Endothelial cell of umbilical vein (primary cell): Measurements from ENCODE around the gene AGAP2. TPM values are rescaled to one million over a fixed set of nuclear protein-coding genes. Genes with fewer than 3 reads are reported as not detected.

Experiments used
- BruUV-seq: library from RNA; stranded (reverse); fragments of 400-500 nt; replicated peaks from 2 replicates; lab custom pipeline; 2021; lab: Mats Ljungman, UMichigan
- CTCF ChIA-PET: fragments of 300-600, 350-600 bp; sonication (Branson Sonifier 250); formaldehyde crosslinking; loops from one replicate; lab custom pipeline; 2021; ENCODE audit warnings: antibody characterized with exemption, inconsistent platforms; lab: Charles Lee
- POLR2A ChIA-PET: fragments of 300-600, 350-600 bp; sonication (Branson Sonifier 250); formaldehyde crosslinking; loops from one replicate; lab custom pipeline; 2021; ENCODE audit warnings: antibody characterized with exemption, inconsistent platforms; lab: Charles Lee
- DNase-seq: peaks from one replicate; pipeline ENCODE4 v3.0.0-alpha.2; 2011; ENCODE audit warnings: low read depth, low spot score
- FAIRE-seq: peaks from 2 replicates; lab custom pipeline; 2011; peaks lifted over from hg19 to GRCh38; lab: Jason Lieb, UNC
- H2AFZ ChIP-seq: 2 replicates; pipeline ENCODE4 v1.6.0; 2012; ENCODE audit warnings: low read depth, low read length, control low read depth, inconsistent platforms
- H3K27ac ChIP-seq: 2 replicates; pipeline ENCODE4 v1.5.1; 2011; ENCODE audit warnings: low read depth, mild to moderate bottlenecking, control low read depth, low read length, moderate library complexity; ENCODE audit not compliant: insufficient read depth
- H3K27me3 ChIP-seq, 2 experiments: 2 replicates each; pipeline versions ENCODE4 v1.6.0 to v1.6.1; 2011; ENCODE audit warnings: low read length in 2 of 2, mixed read lengths in 1 of 2; ENCODE audit not compliant: control insufficient read depth in 2 of 2, insufficient read depth in 2 of 2
- H3K36me3 ChIP-seq, 2 experiments: 2 replicates in 1 of 2; 3 replicates in 1 of 2; pipeline ENCODE4 v1.5.1; 2011; ENCODE audit warnings: low read length in 2 of 2, mild to moderate bottlenecking in 1 of 2, moderate library complexity in 1 of 2; ENCODE audit not compliant: control insufficient read depth in 2 of 2, insufficient read depth in 2 of 2; ENCODE audit errors: extremely low read depth in 1 of 2
- H3K4me1 ChIP-seq: 3 replicates; pipeline ENCODE4 v1.5.1; 2011; ENCODE audit warnings: mild to moderate bottlenecking, low read length; ENCODE audit not compliant: control insufficient read depth, insufficient read depth; ENCODE audit errors: extremely low read depth
- H3K4me2 ChIP-seq: 2 replicates; pipeline ENCODE4 v1.6.1; 2011; ENCODE audit warnings: low read length, control low read depth, mixed read lengths; ENCODE audit not compliant: insufficient read depth
- H3K4me3 ChIP-seq, 3 experiments: fragments of 200-600 bp in 1 of 3; sonication (generic), shearing (Covaris generic) in 1 of 3; replicated peaks in 1 of 3; 2 replicates each; pipeline ENCODE4 v1.5.1; 2011 to 2016; ENCODE audit warnings: control low read depth in 3 of 3, low read length in 3 of 3, mild to moderate bottlenecking in 2 of 3, inconsistent platforms in 1 of 3, low read depth in 1 of 3, moderate library complexity in 1 of 3; ENCODE audit not compliant: insufficient read depth in 1 of 3
- H3K79me2 ChIP-seq: 2 replicates; pipeline ENCODE4 v1.6.0; 2012; ENCODE audit warnings: low read length, inconsistent platforms; ENCODE audit not compliant: control insufficient read depth, insufficient read depth
- H3K9ac ChIP-seq: replicated peaks from 2 replicates; pipeline ENCODE3; 2011; ENCODE audit warnings: low read length, control low read depth; ENCODE audit not compliant: insufficient read depth; ENCODE audit errors: extremely low read depth
- H3K9me1 ChIP-seq: replicated peaks from 3 replicates; pipeline ENCODE4 v1.6.0; 2011; ENCODE audit warnings: mild to moderate bottlenecking, low read length; ENCODE audit not compliant: control insufficient read depth, insufficient read depth; ENCODE audit errors: extremely low read depth
- H3K9me3 ChIP-seq: replicated peaks from 2 replicates; pipeline ENCODE4 v1.5.1; 2012; ENCODE audit warnings: low read length, inconsistent platforms; ENCODE audit not compliant: control insufficient read depth, insufficient read depth
- H4K20me1 ChIP-seq: replicated peaks from 2 replicates; pipeline ENCODE3; 2011; ENCODE audit warnings: mild to moderate bottlenecking, low read length; ENCODE audit not compliant: control insufficient read depth, insufficient read depth; ENCODE audit errors: extremely low read depth
- EZH2 ChIP-seq: IDR thresholded peaks from 2 replicates; pipeline ENCODE4 v1.6.1; 2012; ENCODE audit warnings: borderline replicate concordance, low read depth, mild to moderate bottlenecking, moderate library complexity, low read length, inconsistent platforms; ENCODE audit not compliant: severe bottlenecking
- FOS ChIP-seq: IDR thresholded peaks from 2 replicates; pipeline ENCODE4 v1.6.1; 2011; ENCODE audit warnings: mild to moderate bottlenecking, low read length, moderate library complexity, borderline replicate concordance; ENCODE audit not compliant: insufficient read depth
- GATA2 ChIP-seq: IDR thresholded peaks from 2 replicates; pipeline ENCODE4 v1.7.0; 2011; ENCODE audit warnings: low read depth, mild to moderate bottlenecking, moderate library complexity, mixed read lengths, low read length; ENCODE audit not compliant: insufficient read length, insufficient read depth
- JUN ChIP-seq: IDR thresholded peaks from 2 replicates; pipeline ENCODE4 v1.6.1; 2011; ENCODE audit warnings: borderline replicate concordance, low read depth; ENCODE audit not compliant: insufficient read length, insufficient read depth
- MAX ChIP-seq: IDR thresholded peaks from 2 replicates; pipeline ENCODE4 v1.6.1; 2011; ENCODE audit not compliant: insufficient read depth, insufficient read length
- MYC ChIP-seq: IDR thresholded peaks from one replicate; pipeline ENCODE4 v1.6.1; 2011; ENCODE audit warnings: mild to moderate bottlenecking, low read depth, low read length
- POLR2A ChIP-seq: IDR thresholded peaks from 2 replicates; pipeline ENCODE4 v1.6.1; 2012; ENCODE audit warnings: low read depth, mild to moderate bottlenecking, control low read depth, low read length
- POLR2AphosphoS5 ChIP-seq: IDR thresholded peaks from 2 replicates; pipeline ENCODE4 v1.6.1; 2012; ENCODE audit warnings: low read depth, mild to moderate bottlenecking, control low read depth, low read length, moderate library complexity; ENCODE audit not compliant: insufficient read depth
- dilution Hi-C: fragments of 300-500 bp; cut with MboI; formaldehyde crosslinking; loops from one replicate; pipeline ENCODE4 v1.15.0; 2019; ENCODE audit warnings: low sequenced_read_pairs; ENCODE audit not compliant: extremely low pct_ligation_motif_present
- intact Hi-C: fragments of 100-400 bp; cut with micrococcal nuclease; formaldehyde crosslinking; loops from one replicate; pipeline ENCODE4 v1.10.0; 2022
- polyA plus RNA-seq, 4 experiments: library from polyadenylated mRNA; depleted of rRNA in 3 of 4; stranded (reverse) in 3 of 4; unstranded in 1 of 4; fragments of >200 nt; gene quantifications; 2 replicates each; pipeline versions ENCODE4 v1.2.1 to v1.2.3, GENCODE V29; 2011 to 2012; ENCODE audit warnings: missing spikeins in 1 of 4
- total RNA-seq: library from RNA; stranded (reverse); gene quantifications from 2 replicates; pipeline ENCODE4 v1.2.3, GENCODE V29; 2021
- TF ChIP-seq, protein P1 (sequence below), 2 donors: IDR thresholded peaks; 1 replicate in 1 of 2; 2 replicates in 1 of 2; pipeline ENCODE4 v1.5.1; 2011; ENCODE audit warnings: low read length in 2 of 2, mild to moderate bottlenecking in 2 of 2, moderate library complexity in 2 of 2, control low read depth in 1 of 2, inconsistent platforms in 1 of 2, low read depth in 1 of 2; ENCODE audit not compliant: insufficient read depth in 1 of 2; ENCODE audit errors: extremely low read depth in 1 of 2

Gene AGAP2
- total and polyA plus RNA-seq, 2 donors (not counting 3 experiments of a cell fraction or from before 2014, with no cell fraction given), result 0.04 to 0.24 TPM

- no TSS peak for BruUV-seq
- DNase-seq, result no peak
- CTCF ChIA-PET, result interaction anchor here (1.3 kb wide), 1 partner anchor 10 kb away, joined by 5 read pairs; no protein-coding TSS in a partner anchor
Measured at GRCh38 chr12:57716305-57716704, 22.2 kb downstream of the AGAP2 start.

GRCh38 chr12:57715786-57716185 lies 22.8 kb downstream of the AGAP2 start:
- H3K4me1 ChIP-seq, result no peaks in the 10 kb centered on the region
- H3K9me3 ChIP-seq, result no peaks in the 10 kb centered on the region
- no peaks in the 10 kb centered on the region for H3K27me3 ChIP-seq
- ChIA-PET POLR2A (no interaction called here), CTCF (interaction anchor here (1.3 kb wide), 1 partner anchor 10 kb away, joined by 5 read pairs; no protein-coding TSS in a partner anchor)
- H4K20me1 ChIP-seq, result no peaks in the 10 kb centered on the region
- H2AFZ ChIP-seq, result no peak overlapping the region
- BruUV-seq, result no TSS peak
- no peak for DNase-seq
- no peaks in the 10 kb centered on the region for H3K79me2 ChIP-seq
- H3K4me2 ChIP-seq, result no peak overlapping the region
- intact Hi-C loops (no loop called here), dilution Hi-C loops (no loop called here)
- no peak for FAIRE-seq
- no peak overlapping the region for H3K27ac ChIP-seq
- no peak for TF ChIP-seq FOS
- no peak for TF ChIP-seq MAX
- TF ChIP-seq MYC, result no peak
- no peak for TF ChIP-seq EZH2
- TF ChIP-seq JUN, result no peak
- TF ChIP-seq, protein P1, sequence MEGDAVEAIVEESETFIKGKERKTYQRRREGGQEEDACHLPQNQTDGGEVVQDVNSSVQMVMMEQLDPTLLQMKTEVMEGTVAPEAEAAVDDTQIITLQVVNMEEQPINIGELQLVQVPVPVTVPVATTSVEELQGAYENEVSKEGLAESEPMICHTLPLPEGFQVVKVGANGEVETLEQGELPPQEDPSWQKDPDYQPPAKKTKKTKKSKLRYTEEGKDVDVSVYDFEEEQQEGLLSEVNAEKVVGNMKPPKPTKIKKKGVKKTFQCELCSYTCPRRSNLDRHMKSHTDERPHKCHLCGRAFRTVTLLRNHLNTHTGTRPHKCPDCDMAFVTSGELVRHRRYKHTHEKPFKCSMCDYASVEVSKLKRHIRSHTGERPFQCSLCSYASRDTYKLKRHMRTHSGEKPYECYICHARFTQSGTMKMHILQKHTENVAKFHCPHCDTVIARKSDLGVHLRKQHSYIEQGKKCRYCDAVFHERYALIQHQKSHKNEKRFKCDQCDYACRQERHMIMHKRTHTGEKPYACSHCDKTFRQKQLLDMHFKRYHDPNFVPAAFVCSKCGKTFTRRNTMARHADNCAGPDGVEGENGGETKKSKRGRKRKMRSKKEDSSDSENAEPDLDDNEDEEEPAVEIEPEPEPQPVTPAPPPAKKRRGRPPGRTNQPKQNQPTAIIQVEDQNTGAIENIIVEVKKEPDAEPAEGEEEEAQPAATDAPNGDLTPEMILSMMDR (IDR thresholded peaks at IDR 0.05; ENCODE audit: extremely low read depth in 1 of 2, insufficient read depth in 1 of 2, low read depth in 1 of 2, low read length in 2 of 2), result no peak
- TF ChIP-seq GATA2, result no peak
- TF ChIP-seq POLR2A, result no peak
- TF ChIP-seq POLR2AphosphoS5, result no peak
- H3K9ac ChIP-seq, result no peak overlapping the region
- H3K4me3 ChIP-seq, result no peak overlapping the region
- no peaks in the 10 kb centered on the region for H3K9me1 ChIP-seq
- H3K36me3 ChIP-seq, result peaks cover 0 to 41% of the 10 kb centered on the region in 2 experiments

More at GRCh38 chr12:57716305-57716704, 22.2 kb downstream of the AGAP2 start:
- Histone ChIP-seq H3K4me3 (no peak overlapping the region), H3K9me3 (no peaks in the 10 kb centered on the region), H3K36me3 (peaks cover 0 to 41% of the 10 kb centered on the region in 2 experiments), H3K27ac (no peak overlapping the region), H3K4me2 (no peak overlapping the region), H3K4me1 (no peaks in the 10 kb centered on the region), H4K20me1 (no peaks in the 10 kb centered on the region), H3K27me3 (no peaks in the 10 kb centered on the region), H2AFZ (no peak overlapping the region), H3K9me1 (no peaks in the 10 kb centered on the region), H3K9ac (no peak overlapping the region), H3K79me2 (no peaks in the 10 kb centered on the region)
- POLR2A ChIA-PET, result no interaction called here
- TF ChIP-seq FOS, result no peak
- no peak for TF ChIP-seq POLR2AphosphoS5
- TF ChIP-seq EZH2, result no peak
- no peak for TF ChIP-seq POLR2A
- TF ChIP-seq GATA2, result no peak
- no peak for FAIRE-seq
- dilution Hi-C loops (no loop called here), intact Hi-C loops (no loop called here)
